Kasumi-1 (cell line): ENCODE data around the gene ARHGAP31.
"Not testable (repeated sequence)": the region's sequence is repeated elsewhere in the genome, so short reads cannot be mapped to it uniquely, and the experiment has no call there.

Experiments used
- DNase-seq, 2 experiments: peaks; one replicate each; lab custom pipeline; 2025; lab: John Stamatoyannopoulos, UW

The ARHGAP31 gene

GRCh38 chr3:119294696-119295671 is 801 bp downstream of the ARHGAP31 start:
- peak; percentile 23 to 30 for DNase-seq

DNA sequence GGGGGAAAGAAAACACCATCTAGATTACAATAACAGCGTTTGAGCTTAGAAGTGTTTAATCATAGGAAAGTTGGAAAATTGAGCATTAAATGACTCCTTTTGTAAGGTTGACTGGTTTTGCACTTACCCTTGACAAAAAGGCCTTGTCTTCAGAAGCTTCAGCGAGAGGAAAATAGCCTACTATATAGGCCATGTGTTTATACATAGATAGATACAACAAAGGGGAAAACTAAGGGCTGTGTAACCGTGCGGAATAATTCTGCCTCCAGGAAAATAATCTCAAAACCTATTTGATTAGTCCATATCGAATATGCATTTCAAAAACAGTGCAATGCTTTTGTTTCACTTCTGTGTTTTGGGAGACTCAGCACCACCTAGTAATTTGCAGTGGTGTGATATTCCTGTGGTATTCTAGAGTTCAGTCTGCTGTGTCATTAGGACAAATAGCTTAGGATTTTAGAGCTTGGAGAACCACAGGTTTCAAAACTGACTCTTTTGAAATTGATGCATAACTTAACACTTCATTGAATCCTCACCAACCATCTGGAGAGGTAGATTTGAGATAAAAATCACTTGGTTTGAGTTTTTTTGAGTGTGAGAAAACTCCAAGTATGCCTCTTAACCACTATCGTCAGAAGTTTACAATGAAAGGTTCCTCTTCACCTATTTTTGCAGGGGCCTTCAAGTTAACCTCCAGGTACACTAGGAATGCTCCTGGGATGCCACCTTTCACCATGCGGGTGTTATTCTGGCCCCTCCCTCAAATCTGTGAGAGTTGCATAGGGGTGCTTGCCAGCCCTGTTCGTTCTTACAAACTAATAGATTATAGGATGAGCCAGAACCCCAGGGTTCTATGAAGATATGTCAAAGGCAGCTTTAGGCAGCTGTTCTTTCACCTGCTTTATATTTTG is 1.9 kb downstream of the ARHGAP31 start:
- DNase-seq, result no peak

DNA sequence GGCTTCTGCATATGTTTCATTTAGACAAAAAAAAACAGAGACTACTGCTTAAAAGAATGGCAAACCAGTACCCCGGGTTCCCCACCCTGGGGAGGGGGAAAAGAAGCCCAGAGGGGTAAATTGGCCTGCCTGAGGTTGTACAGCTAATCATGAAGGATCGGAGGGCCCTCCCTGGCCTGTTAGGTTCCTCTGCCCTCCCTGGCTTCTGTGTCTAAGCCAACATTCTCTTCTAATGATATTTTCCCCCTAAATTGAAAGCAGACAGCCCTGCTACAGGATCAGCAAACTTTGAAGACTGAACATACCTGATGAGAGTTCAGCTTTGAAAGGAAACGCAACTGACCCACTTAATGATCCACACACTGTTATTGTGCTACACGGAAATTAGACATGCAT is 2.5 kb downstream of the ARHGAP31 start:
- DNase-seq, result no peak

- DNase-seq, result no peak
Observed at GRCh38 chr3:119297169-119297568, 3.0 kb downstream of the ARHGAP31 start.

GRCh38 chr3:119298565-119298941 is 4.4 kb downstream of the ARHGAP31 start:
- DNase-seq, result no peak

- DNase-seq, result peak; percentile 19 to 40
Observed at GRCh38 chr3:119300991-119301391, 6.8 kb downstream of the ARHGAP31 start.

- peak; percentile 76 to 77 for DNase-seq
Observed at GRCh38 chr3:119301662-119302061, 7.5 kb downstream of the ARHGAP31 start.

GRCh38 chr3:119302697-119303551 is 8.7 kb downstream of the ARHGAP31 start:
- peak in 1 of 2 experiments; percentile 42 for DNase-seq

GRCh38 chr3:119304201-119304713 is 10.1 kb downstream of the ARHGAP31 start:
- DNase-seq, result no peak

- DNase-seq, result peak; percentile 86 to 90
Observed at GRCh38 chr3:119305286-119305685, 11.1 kb downstream of the ARHGAP31 start.

GRCh38 chr3:119306378-119306777 is 12.2 kb downstream of the ARHGAP31 start:
- DNase-seq, result not testable (repeated sequence)

- no peak for DNase-seq
Observed at GRCh38 chr3:119308355-119308754, 14.2 kb downstream of the ARHGAP31 start.

- no peak for DNase-seq
Observed at GRCh38 chr3:119309591-119309990, 15.4 kb downstream of the ARHGAP31 start.

GRCh38 chr3:119310071-119310470 is 15.9 kb downstream of the ARHGAP31 start:
- no peak for DNase-seq

DNA sequence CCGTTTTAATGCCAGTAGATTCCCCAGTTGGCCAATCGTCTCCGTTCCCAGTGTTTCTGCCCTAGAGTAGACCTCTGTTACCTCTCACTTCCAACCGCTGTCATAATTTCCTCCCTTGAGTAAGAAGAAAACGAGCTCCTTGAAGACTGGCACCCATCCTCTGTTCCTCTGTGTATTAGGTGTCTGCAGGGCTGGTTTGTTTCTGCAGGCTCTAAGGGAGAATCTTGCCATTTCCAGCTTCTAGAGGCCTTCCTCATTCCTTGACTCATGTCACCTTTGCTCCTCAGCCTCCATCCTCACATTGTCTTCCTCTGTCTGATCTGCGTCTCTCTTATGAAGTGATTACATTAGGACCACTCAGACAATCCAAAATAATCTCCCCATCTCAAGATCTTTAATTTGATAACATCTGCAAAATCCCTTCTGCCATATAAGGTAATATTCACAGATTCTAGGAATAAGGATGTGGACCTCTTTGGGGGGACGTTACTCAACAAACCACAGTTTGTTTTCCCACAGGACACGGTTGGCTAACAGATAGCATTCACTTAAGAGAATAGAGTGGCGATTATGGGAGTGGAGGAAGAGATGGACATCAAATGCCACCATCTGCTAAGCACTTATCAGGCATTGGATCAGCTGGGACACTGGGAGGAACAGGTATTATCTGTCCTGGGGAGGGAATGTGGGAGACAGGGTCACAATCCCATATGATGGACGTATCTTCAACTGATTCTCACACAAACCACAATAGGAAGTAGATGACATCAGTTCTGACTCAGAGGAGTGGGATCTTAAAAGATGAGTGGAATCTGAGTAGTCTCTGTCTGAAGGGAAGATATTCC is 17.1 kb downstream of the ARHGAP31 start:
- DNase-seq, result peak; percentile 9 to 25

GRCh38 chr3:119313461-119313860 is 19.3 kb downstream of the ARHGAP31 start:
- DNase-seq, result no peak

GRCh38 chr3:119314821-119315220 is 20.6 kb downstream of the ARHGAP31 start:
- peak in 1 of 2 experiments; percentile 2 for DNase-seq

GRCh38 chr3:119315600-119316312 is 21.6 kb downstream of the ARHGAP31 start:
- DNase-seq, result no peak

GRCh38 chr3:119316313-119316670 is 22.1 kb downstream of the ARHGAP31 start:
- DNase-seq, result no peak

GRCh38 chr3:119318876-119319275 is 24.7 kb downstream of the ARHGAP31 start:
- DNase-seq, result no peak
